Suprapubic skin (tissue), 4 donors: ENCODE results near the gene RAB3B.

ENCODE experiments used
- CTCF ChIP-seq, 2 donors: fragments of 200-600 bp in 1 of 2; fragments of 450-650 bp in 1 of 2; sonication (generic) in 1 of 2; IDR thresholded peaks; one replicate each; pipeline ENCODE4 v1.5.1; 2016 to 2019; ENCODE audit warnings: antibody characterized with exemption in 2 of 2, mild to moderate bottlenecking in 1 of 2, moderate library complexity in 1 of 2
- EP300 ChIP-seq: sonication (generic); formaldehyde crosslinking; IDR thresholded peaks from one replicate; pipeline ENCODE4 v1.6.1; 2017; ENCODE audit warnings: antibody characterized with exemption
- POLR2AphosphoS5 ChIP-seq, 3 donors: sonication (generic); formaldehyde crosslinking; IDR thresholded peaks; one replicate each; pipeline ENCODE4 v1.6.1; 2017; ENCODE audit warnings: antibody characterized with exemption in 3 of 3

GRCh38 chr1:51871351-51871975 is 119.0 kb downstream of the RAB3B start:
- no peak for TF ChIP-seq EP300
- TF ChIP-seq CTCF (IDR thresholded peaks at IDR 0.05), result no peak
- no peak for TF ChIP-seq POLR2AphosphoS5 (IDR thresholded peaks at IDR 0.05)
